ENCODE measurements around the gene TEAD1.

GRCh38 chr11:12806113-12806512 is 131.9 kb downstream of the TEAD1 start:
- no peak for TF ChIP-seq TEAD4 (IDR thresholded peaks at IDR 0.05; ENCODE audit: low read length)
- TF ChIP-seq TEAD4 (CRISPR knock-in tag; IDR thresholded peaks at IDR 0.05; ENCODE audit: borderline replicate concordance) = no peak
- TF ChIP-seq MGA (IDR thresholded peaks at IDR 0.05) = no peak
- no peak for TF ChIP-seq KLF1 (tag; IDR thresholded peaks at IDR 0.05)
